Mesenteric fat pad (tissue), 1 donor: ENCODE results near the gene GRIFIN. TPM values are rescaled to one million over a fixed set of nuclear protein-coding genes. Genes with fewer than 3 reads are reported as not detected.

Experiments
- DNase-seq: peaks from one replicate; pipeline ENCODE4 v3.0.0-alpha.2; 2020; ENCODE audit warnings: low spot score
- total RNA-seq: library from RNA; stranded (reverse); fragmentation: NEBNext Ultra II Directional; extraction: Animal tissue kit (Norgen Biotek cat#: 25700); gene quantifications from one replicate; pipeline ENCODE4 v1.2.1, GENCODE V29; 2021
- donor health status: DM: yes; HTN: yes; CAD: no.

GRIFIN gene
- total RNA-seq, 1 donor from 2014 or later: not detected

GRCh38 chr7:2499719-2500430, 23.7 kb upstream of the GRIFIN start:
- DNase-seq: no peak

- no peak for DNase-seq
Observed at GRCh38 chr7:2499181-2499580, 23.0 kb upstream of the GRIFIN start.

GRCh38 chr7:2498708-2499107, 22.5 kb upstream of the GRIFIN start:
- no peak for DNase-seq

GRCh38 chr7:2497500-2498336, 21.5 kb upstream of the GRIFIN start:
- DNase-seq: no peak

- DNase-seq: no peak
Observed at GRCh38 chr7:2497065-2497464, 20.9 kb upstream of the GRIFIN start.

GRCh38 chr7:2496375-2496774, 20.2 kb upstream of the GRIFIN start:
- no peak for DNase-seq

- DNase-seq: no peak
Observed at GRCh38 chr7:2495418-2496299, 19.5 kb upstream of the GRIFIN start.

GRCh38 chr7:2494191-2495130, 18.3 kb upstream of the GRIFIN start:
- DNase-seq: no peak

- no peak for DNase-seq
Observed at GRCh38 chr7:2493205-2494164, 17.3 kb upstream of the GRIFIN start.

- no peak for DNase-seq
Observed at GRCh38 chr7:2492038-2492437, 15.8 kb upstream of the GRIFIN start.

GRCh38 chr7:2490181-2490651, 14.0 kb upstream of the GRIFIN start:
- DNase-seq: no peak

- DNase-seq: no peak
Observed at GRCh38 chr7:2488681-2489080, 12.5 kb upstream of the GRIFIN start.

- DNase-seq: no peak
Observed at GRCh38 chr7:2488272-2488645, 12.1 kb upstream of the GRIFIN start.

GRCh38 chr7:2487586-2488271, 11.5 kb upstream of the GRIFIN start:
- DNase-seq: no peak

- no peak for DNase-seq
Observed at GRCh38 chr7:2484868-2485267, 8.7 kb upstream of the GRIFIN start.

- DNase-seq: no peak
Observed at GRCh38 chr7:2483494-2483893, 7.3 kb upstream of the GRIFIN start.

GRCh38 chr7:2482725-2483451, 6.7 kb upstream of the GRIFIN start:
- DNase-seq: no peak

GRCh38 chr7:2481195-2481594, 5.0 kb upstream of the GRIFIN start:
- DNase-seq: no peak
